Fibroblast of the conjunctiva (primary cell): Measurements from ENCODE around the gene EPHX1.
A peak's percentile ranks its signal among the peaks of the same experiment; 100 is the strongest.
"Not testable (repeated sequence)": the region's sequence is repeated elsewhere in the genome, so short reads cannot be mapped to it uniquely, and the experiment has no call there.

ENCODE experiments used
- DNase-seq: peaks from one replicate; pipeline ENCODE4 v3.0.0-alpha.2; 2010; ENCODE audit warnings: low read depth

EPHX1 gene

DNA sequence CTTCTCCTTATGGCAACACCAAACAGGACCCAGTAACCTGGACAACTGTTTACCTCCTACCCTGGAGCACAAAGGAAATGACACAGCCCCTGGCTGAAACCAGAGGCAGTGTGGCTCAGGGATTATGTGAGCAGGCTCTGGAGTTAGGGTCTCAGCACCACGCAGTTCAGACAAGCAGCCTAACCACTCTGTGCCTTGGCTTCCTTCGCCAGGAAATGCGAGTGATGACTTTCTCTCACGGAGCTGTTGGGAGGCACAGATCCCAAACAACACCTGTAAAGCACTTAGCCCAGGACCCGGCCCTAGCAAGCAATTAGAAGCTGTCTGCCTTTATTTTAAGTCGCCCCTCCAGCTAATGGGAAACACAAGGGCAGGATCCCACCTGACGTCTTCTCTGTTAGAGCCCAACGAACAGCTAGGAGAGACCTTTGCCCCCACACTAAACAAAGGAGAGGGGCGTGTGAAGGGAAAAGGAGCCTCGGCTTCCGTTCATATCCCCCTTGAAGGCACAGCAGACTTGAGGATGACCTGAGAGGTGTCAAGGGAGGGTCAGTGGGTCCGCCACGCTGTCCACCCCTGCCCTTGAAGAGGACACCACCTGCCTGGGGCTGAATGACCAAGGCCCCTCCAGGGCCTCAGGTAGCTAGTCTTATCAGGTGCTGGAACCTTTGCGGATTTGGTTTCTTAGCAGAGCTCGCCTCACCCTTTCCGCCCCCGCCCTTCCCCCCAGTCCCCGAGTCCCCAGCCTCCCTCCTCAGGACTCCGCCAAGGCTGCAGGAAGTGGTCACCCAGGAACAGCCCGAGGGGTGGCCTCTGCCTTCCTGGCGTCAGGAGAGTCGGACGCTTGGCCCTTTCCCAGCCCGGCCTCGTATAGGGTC lies 71.4 kb downstream of the EPHX1 start:
- no peak for DNase-seq

DNA sequence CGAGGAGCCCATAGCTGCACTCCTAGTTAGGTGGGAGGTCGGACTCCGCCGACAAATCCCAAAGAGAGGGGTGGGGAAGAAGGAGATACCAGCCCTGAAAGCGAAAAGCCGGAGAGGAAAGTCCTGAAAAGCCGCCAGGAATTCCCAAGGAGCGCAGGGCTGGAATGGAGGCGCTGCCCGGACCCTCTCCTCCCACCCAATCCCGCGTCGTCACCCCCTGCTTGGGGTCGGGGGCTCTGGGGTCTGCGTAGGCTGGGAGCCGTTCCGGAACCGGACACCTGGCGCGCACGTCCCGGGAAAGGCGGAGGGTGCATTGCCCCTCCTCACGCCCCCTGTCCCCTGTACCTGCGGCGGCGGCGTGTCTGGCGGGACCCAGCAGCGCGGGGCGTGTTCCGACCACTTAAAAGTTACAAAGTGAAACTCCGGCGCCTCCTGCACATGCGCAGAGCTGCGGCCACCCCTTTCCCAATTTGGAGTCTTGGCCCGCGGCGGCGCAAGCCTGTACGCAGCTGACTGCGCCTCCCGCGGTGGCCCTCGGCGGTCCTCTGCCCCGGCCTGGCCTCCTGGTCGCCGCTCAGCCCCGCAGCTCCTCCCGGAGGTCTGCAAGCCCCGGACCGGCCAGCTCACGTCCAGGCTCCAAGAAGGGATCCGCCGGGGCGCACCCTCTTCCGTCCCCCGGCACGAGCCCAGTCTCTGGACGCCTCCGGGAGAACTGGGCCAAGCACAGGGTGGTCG lies 72.2 kb downstream of the EPHX1 start, which contains the start of gene TMEM63A:
Gene TMEM63A (minus strand): TSS at position 422 of the 735 bp plus-strand sequence. CDS start 4,800 bp downstream, outside the sequence.
- DNase-seq: peak; percentile 67

DNA sequence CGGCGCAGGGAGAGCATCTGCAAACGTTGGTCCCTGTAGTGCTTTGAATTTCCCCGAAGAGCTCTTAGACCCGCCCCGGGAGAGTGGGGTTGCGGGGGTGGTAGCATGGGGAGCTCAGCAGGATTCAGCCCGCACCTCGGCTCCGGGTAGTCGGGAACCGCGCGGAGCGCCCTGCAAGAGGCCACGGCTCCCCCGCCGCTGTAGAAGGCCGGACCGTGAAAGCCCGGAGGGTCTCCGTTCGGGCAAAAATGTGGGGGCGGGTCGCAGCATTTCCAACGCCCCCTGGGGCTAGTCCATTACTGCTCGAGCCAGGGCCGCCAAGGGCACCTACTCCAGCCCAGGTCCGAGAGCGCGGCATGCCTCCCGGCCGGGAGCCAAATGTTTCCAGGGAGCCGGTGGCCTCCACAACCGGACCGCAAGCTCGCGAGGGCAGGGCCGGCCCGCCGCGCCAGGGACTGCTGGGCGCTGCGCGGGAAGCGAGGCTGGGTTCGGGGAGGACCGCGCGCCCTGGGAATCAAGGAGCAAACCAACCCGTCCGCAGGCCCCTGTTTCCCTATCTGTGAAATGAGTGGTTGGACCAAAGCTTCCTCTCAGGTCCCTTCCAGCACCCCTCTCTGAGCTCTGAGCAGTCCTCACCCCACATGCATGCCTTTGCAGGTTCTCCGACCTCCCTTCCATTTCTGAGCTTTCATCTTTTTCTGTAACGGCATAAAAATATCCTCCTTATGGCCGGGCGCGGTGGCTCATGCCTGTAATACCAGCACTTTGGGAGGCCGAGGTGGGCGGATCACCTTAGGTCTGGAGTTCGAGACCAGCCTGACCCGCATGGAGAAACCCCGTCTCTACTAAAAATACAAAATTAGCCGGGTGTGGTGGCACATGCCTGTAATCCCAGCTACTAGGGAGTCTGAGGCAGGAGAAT lies 73.0 kb downstream of the EPHX1 start:
- DNase-seq: no peak

DNA sequence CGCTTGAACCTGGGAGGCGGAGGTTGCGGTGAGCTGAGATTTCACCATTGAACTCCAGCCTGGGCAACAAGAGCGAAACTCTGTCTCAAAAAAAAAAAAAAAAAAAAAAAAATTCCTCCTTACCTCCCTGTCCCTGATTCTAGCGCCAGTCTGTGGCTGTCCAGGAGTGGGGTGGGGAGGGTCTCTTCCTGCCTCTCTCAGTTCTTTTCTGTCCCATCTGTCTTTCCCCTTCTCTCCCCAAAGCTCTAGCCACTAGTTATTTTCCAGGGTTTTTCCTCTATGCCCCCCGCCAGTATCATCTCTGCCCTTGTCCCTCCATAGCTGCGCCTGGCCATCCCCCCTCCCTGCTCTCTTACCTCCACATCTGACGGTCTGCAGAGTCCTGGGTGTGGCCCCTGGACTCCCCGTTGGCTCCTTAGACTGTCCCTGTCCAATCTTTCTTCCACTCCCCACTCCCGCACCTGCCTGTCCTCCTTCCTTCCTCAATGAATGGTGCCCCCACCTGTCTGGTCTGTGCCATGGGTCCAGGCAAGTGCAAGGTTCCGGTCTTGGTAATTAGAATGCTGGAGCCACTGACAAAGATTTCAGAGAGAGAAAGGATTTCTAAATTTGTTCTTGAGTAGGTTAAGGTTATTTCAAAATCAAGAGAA lies 73.8 kb downstream of the EPHX1 start:
- DNase-seq: no peak

DNA sequence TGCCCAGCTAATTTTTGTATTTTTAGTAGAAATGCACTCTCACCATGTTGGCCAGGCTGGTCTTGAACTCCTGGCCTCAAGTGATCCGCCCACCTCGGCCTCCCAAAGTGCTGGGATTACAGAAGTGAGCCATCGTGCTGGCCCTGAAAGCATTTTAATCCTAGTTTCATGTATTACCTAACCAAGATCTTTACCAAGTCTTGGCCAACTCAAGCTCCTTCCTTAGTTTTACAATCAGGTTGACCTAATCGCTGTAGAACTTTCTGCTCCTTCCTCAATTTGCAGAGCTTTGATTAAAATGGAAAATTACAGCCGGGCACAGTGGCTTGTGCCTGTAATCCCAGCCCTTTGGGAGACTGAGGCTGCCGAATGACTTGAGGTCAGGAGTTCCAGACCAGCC lies 75.4 kb downstream of the EPHX1 start:
- DNase-seq: no peak

DNA sequence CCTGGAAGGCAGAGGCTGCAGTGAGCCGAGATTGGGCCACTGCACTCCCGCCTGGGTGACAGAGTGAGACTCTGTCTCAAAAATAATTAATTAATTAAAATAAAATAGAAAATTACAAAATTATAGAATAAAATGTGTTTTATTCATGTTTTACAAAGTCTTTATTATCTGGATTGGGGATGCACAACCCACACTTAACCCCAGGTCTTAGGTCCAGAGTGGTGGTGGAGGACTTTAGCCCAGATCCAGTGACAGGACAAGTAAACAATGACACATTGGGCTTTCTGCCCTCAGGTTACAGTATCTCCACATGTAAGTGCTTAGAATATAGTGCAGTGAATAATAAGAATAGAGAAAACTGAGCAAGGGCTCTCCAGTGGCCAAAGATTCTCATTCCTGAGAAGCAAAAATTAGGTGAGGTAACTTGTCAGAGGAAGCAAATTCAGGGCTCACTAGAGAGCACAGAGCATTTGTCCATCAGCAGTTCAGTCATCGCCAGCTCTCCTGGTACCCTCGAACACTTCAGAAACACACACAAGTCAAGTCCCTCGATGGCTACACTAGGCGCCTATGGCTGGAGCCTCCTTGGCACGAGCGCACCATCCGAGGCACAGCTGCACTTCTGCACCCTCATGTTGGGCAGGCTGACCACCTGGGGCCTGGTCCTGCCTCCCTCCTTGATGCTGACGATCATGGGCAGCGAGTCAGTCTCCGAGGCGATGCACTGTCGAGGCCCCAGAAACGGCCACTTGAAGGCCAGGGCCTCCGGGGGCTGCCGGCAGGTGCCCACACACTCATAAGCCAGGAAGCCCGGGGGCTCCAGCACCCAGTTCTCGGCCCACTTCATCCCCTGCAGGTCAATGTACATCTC lies 76.5 kb downstream of the EPHX1 start:
- DNase-seq: no peak

DNA sequence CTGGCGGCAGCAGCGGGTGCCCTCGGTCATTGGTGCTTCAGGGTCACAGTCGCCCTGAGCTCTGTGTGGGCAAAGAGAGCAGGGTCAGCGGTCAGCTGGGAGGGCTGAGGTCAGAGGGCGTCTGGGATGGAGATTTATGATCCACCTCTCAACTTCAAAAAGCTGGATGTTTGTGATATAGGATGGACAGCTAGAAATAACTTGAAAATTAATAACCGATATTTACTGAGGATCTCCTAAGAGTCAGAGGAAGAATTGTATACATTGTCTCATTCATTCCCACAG lies 77.0 kb downstream of the EPHX1 start:
- DNase-seq: no peak

DNA sequence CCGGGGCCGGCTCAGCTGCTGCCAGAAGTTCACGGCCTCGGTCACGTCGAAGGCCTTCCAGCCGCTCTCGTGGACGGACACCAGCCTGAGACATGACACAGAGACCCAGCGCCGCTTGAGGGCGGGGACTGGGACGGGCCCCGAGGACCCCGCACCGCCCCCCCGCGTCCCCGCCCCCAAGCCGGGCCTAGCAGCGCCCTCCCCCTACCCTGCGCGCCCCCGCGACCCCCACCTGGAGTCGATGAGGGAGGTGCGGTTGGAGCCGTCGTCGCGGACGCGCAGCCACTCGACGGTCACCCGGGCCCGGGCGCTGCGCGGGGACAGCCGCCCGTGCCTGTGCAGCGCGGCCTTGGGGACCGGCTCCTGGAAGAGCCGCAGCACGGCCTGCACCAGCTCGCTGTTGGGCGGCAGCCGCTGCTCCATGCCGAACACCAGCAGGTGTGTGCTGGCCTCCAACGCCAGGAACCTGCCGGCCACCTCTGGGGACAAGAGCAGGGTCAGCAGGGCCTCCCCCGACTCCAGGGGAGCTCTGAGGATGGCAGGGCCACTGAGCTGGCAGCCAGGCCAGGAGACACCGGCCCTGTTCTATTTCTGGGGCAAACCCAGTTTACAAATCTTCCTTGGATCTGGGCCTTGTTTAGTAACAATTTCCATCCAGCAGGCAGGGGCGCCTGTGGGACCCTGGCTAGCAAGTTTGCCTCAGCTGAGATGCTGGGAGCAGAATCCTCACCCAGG lies 77.8 kb downstream of the EPHX1 start:
- DNase-seq: not testable (repeated sequence)

DNA sequence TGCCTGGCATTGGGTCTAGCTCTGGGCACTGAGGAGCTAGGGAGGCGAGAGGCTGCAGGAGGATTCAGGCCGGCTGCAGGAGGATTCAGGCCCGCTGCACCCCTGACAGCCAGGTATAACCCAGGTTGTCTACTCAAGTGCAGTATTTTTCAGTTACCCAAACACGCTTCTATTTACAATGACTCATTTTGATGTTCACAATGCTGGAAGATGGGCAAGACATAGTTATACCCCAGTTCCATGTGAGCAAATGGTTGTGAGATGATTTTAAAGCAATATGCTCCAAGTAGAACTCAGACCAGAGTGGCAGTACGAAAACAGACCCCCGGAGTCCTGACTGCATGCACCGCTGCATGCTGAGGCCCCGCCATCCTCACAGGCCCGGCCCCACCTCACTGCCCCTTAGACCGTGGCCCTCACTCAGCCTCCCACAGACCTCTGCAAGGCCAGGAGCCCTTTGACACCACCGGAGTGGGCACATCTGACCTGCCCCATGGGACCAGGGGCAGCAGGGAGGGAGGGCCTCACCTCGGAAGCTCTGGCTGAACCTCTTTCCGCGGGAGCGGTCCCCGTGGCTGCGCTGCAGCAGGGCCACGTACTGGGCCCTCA lies 78.5 kb downstream of the EPHX1 start:
- DNase-seq: no peak

DNA sequence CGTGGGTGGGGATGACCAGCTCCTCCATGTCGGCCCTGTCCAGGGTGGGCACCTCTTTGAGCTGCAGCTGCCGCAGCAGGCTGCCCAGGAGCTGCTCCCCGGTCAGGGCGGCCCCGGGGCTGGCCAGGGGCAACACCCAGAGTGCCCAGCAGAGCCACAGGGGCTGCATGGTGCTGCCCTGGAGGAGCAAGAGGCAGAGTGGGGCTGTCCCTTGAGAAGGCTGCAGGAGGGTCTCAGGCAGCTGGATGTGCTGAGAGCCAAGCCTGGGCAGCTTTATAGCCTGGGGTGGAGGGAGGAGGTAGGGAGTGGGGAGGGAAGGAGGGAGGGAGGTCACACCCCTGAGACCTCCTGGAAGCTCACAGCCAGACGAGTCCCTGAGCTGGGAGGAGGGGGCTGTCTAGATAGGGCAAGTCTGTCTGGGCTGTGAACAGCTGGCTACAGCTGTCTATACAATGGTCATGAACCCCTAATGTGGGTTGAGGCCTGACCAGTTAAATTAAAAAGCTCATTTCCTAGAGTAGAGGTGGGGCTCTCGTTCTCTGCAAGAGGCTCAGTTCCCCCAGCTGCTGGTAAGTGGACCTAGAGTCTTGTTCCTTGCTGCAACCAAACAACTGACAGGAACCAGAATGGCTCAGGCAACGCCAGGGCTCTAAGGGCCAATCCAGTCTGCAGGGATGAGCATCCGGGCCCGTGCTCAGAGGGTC lies 79.1 kb downstream of the EPHX1 start, which contains the start of gene LEFTY1:
Gene LEFTY1 (minus strand): TSS at position 249 of the 704 bp plus-strand sequence. CDS start 80 bp downstream, at position 169.
- no peak for DNase-seq

DNA sequence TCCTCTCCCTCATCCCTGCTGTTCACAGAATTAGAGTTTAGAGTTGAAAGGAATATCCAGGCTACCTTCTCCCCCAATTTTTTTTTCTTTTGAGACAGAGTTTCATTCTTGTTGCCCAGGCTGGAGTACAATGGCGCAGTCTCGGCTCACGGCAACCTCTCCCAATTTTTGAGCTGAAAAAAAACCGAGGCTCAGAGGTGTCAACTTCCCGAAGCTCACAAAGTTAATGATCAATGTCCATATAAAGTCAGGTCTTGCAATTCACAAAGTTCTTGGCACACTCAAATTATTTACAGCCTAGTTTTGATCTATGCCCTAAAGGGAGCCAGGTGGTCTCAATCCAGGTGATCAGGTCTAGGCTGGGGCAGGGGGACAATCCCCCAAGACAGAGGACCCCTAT lies 79.8 kb downstream of the EPHX1 start:
- DNase-seq: no peak

DNA sequence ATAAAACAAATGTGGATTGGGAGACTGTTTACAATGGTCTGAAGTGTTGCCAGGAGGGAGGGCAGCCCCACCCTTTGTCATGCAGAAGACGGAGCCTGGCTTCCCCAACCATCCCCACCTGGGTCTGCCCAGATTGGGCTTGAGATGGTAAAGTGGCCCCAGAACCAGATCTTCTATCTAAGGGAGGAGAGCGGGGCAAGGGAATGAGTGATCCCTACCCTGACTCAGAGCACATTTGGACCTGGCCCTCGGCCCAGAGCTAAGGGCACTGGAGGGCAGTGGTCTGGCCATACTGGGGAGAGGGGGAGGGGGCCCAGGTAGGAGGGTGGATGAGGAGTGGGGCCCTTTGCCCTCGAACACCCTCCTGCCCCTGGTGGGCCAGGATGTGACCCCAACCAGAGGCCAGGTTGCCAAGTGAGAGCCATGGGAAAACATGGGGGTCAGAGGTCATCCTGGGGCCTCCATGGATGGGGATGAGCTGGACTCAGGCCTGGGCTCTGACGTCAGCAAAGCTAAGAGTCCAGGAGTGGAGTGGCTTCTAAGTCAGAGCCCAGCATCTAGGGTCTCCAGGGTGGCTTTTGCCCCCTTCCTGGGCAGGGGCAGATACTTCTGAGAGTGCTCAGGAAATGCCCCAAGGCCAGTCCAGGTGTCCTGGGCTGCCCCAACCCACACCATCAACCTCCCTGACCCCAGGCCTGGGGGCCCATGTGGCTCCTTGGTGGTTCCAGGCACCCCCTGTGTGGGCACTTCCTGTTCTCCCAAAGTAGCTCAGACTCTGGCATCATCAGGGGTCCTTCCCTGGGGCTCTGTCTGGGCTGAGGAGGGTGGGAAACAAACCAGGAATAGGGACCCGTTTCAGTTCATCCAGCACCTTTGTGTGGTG lies 80.7 kb downstream of the EPHX1 start:
- DNase-seq: no peak

DNA sequence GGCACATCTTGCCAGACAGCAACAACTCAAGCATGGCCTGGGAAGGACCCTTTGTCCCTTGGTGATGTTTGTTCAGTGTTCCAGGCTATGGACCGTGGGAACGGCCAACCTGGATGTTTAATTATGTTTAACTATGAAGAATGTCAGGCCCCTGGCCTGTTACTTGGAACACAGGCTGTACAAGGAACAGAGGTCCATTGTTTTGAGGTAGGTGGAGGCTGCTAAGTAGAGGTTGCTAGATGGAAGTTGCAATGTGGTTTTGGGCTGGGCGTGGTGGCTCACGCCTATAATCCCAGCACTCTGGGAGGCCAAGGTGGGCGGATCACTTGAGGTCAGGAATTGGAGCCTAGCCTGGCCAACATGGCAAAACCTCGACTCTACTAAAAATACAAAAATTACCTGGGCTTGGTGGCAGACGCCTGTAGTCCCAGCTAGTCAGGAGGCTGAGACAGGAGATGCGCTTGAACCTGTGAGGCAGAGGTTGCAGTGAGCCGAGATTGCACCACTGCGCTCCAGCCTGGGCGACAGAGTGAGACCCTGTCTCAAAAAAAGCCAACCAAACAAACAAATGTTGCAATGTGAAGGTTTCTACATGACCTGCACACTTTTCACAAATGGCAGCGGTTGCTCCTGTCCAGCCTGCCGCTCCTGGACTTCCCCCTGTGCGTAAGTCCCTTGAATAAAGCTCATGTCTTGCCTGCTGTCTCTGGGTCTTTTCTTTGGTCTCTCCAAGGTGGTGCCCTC lies 81.5 kb downstream of the EPHX1 start:
- DNase-seq: no peak

DNA sequence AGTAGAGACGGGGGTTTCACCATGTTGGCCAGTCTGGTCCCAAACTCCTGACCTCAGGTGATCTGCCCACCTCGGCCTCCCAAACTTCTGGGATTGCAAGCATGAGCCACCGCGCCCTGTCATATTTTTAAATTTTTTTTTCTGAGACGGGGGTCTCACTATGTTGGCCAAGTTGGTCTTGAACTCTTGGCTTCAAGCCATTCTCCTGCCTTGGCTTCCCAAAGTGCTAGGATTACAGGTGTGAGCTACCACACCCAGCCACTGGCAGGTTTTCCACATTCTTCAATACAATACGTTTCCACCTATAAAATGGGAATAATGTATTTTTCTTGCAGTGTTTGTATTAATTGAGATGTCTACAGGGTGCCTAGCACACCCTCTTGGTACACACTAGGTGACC lies 82.4 kb downstream of the EPHX1 start:
- no peak for DNase-seq
